TTC549 (cell line): ENCODE results near the gene DIAPH2.
"Not testable (repeated sequence)": the region's sequence is repeated elsewhere in the genome, so short reads cannot be mapped to it uniquely, and the experiment has no call there.

Experiments
- FAIRE-seq: peaks from 2 replicates; lab custom pipeline; 2012; peaks lifted over from hg19 to GRCh38; lab: Jason Lieb, UNC

The DIAPH2 gene

GRCh38 chrX:96833333-96833732 is 148.7 kb downstream of the DIAPH2 start:
- no peak for FAIRE-seq

GRCh38 chrX:96834137-96834536 is 149.5 kb downstream of the DIAPH2 start:
- no peak for FAIRE-seq

- FAIRE-seq, result no peak
Observed at GRCh38 chrX:96835660-96836289, 151.1 kb downstream of the DIAPH2 start.

DNA sequence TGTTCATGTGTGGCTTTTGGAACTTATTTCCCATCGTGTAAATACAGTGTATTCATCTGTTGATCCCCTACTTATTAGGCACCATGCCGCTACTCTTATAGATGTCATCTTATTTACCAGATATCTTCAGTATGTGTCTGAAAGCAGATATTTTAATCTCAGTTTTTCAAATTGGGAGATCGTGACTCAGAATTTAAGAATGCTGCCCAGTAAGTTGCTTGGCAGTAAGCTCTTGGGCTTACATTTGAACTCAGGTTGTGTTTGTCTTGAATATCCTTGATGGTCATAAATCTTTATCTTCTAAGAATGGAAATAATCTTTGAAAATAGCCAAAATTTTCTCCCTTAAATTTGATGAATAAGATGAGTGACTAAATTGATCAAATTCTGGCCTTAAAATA is 153.2 kb downstream of the DIAPH2 start:
- FAIRE-seq, result no peak

DNA sequence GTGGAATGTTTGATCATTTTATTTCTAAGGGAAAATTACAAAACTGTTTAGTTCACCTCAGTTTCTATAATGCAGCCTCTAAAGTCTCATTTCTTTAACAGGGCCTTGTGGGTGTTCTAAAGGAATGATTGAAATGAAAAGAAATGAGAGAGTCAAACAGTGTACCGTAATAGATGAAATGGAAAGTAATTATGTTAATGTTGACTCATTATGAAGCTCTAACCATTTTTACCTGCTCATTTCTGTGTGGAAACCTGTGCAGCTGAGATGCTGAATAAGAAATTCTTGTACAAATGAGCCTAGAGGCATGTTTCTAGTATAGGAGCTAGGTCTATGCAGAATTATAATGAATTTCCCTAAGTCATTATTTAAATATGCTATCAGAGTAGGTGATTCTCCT is 153.9 kb downstream of the DIAPH2 start:
- FAIRE-seq, result no peak

GRCh38 chrX:96841325-96841724 is 156.7 kb downstream of the DIAPH2 start:
- FAIRE-seq, result no peak

DNA sequence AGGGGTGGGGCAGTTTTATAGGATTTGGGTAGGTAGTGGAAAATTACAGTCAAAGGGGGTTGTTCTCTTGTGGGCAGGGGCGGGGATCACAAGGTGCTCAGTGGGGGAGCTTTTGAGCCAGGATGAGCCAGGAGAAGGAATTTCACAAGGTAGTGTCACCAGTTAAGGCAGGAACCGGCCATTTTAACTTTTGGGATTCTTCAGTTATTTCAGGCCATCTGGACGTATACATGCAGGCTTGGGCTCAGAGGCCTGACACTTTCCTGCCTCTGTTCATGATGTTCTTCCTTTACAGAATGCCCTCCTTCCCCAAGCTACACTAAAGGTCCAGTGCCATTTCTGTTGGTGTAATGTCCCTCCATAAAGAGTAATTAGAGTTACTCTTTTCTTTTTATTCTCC is 157.2 kb downstream of the DIAPH2 start:
- not testable (repeated sequence) for FAIRE-seq

- FAIRE-seq, result no peak
Observed at GRCh38 chrX:96843566-96843965, 158.9 kb downstream of the DIAPH2 start.

GRCh38 chrX:96846841-96847240 is 162.2 kb downstream of the DIAPH2 start:
- no peak for FAIRE-seq

GRCh38 chrX:96859422-96859821 is 174.8 kb downstream of the DIAPH2 start:
- FAIRE-seq, result not testable (repeated sequence)

- no peak for FAIRE-seq
Observed at GRCh38 chrX:96861218-96861617, 176.6 kb downstream of the DIAPH2 start.

DNA sequence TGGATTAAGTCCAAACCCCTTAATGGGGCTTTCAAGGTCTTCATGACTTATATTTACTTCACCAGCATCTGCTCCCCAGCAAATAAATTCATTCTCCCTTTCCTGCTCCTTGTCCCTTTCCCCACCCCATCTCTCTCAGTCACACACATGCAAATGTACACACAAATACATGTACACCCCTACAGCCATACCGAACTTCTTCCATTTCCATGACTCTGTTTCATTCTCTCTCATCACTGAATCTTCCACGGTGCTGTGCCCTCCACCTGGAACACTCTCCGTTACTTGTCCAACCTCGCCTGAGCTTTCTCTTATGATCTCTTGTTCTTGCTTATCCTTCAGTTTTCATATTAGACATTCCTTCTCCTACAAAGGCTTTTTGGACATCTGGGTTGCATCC is 177.0 kb downstream of the DIAPH2 start:
- FAIRE-seq, result no peak

DNA sequence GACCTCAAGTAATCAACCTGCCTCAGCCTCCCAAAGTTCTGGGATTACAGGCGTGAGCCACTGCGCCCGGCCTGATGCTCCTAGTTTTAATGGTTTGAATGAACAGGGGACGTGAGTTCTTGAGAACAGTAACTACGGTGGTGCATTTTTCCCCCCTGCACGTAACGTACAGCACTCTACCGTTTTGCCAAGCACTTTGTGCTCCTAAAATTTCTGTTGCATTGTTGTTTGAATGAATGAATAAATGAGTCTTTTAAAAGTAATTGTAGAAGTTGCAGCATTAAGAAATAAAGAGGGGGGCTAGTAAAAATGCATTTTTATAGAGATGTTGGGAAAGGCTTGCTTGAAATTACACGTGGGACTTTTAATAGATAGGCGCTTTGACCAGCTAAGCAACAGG is 199.0 kb downstream of the DIAPH2 start, which contains the start of gene RPA4:
TSS of gene RPA4 (plus strand) at position 301 of the 400 bp plus-strand sequence. CDS start 403 bp downstream, outside the sequence.
- FAIRE-seq, result no peak

DNA sequence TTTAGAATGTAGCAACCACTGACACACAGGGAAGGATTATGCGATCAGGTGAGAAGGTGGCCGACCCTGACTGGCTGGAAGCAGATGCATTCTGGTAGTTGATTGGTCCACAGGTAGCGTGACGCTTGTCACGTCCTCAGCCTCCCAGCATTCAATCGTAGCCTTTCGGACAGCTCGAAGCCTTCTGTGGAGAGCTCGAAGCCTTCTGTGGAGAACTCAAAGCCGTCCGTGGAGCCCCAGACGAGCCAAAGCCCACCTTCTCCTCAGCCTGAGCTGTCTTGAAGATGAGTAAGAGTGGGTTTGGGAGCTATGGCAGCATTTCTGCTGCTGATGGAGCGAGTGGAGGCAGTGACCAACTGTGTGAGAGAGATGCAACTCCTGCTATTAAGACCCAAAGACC is 199.4 kb downstream of the DIAPH2 start:
- FAIRE-seq, result no peak

DNA sequence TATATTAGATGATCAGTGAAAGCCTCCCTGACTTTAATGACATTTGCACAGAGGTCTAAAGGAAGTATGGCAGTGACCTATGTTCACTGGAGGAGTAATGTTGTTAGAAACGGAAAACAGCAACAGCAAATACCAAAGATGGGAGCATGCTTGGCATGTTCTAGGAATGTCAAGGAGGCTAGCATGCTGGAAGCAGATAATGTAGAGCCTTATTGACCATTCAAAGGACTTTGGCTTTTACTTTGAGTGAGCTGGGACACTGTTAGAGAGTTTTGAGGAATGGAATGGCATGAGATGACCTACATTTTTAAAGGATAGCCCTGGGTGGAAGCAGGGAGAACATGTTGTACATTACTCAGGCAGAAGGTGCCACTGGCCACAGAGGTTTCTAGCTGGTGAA is 205.1 kb downstream of the DIAPH2 start:
- FAIRE-seq, result no peak

- no peak for FAIRE-seq
Observed at GRCh38 chrX:96906741-96907140, 222.1 kb downstream of the DIAPH2 start.

DNA sequence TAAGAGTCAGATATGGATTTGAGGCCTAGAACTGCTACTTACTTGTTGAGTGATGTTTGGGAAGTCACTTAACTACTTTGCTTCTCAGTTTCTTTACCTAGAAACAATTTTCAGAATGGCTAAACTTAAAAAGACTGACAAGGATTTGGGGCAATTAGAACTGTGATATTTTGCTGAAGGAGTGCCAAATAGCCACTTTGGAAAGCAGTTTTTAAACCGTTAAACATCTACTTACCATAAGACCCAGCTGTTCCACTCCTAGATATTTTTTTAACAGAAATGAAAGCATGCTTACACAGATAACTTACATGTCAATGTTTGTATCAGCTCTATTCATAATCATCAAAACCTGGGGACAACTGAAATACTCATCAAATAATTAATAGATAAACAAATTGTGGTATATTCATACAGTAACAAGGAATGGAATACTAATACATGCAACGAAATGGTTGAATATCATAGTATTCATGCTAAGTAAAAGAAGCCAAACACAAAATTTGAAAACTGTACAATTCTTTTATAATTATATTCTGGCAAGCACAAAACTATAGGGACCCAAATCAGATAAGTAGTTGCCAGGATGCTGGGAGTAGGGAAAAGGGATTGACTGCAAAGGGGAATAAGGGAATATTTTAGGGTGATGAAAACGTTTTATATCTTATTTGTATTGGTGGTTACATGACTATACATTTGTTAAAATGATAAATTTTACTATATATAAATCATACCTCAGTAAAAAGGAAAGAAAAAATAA is 223.1 kb downstream of the DIAPH2 start:
- FAIRE-seq, result no peak

GRCh38 chrX:96909291-96909690 is 224.6 kb downstream of the DIAPH2 start:
- no peak for FAIRE-seq

DNA sequence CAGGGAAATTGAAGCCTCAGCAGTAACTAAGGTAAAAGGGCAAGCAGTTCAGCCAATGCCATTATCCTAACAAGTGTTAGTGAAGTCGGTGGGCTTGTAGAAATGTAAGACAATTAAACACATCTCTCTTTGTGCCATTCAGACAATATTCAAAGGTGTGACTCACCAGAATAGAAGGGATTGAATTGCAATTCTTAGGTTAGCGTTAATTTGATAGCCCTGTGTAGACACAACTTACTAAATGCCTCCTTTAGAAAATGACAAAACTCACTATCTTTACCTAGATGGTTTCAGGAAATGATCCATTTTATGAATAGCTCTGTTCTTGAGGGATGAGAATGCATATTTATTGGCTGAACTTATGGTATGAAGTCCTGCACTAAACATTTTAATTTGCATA is 234.2 kb downstream of the DIAPH2 start:
- no peak for FAIRE-seq

DNA sequence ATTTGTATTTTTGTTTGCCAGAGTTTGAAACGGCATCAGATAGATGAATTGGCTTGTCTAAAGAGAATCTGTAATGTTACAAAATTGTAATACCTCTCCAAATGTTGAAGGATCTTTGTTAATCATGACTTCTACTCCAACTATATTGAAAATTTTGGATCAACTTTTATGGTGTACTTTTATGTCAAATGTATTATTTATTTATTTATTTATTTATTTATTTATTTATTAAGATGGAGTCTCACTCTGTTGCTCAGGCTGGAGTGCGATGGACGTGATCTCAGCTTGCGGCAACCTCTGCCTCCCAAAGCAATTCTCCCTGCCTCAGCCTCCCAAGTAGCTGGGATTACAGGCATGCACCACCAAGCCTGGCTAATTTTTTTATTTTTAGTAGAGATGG is 235.0 kb downstream of the DIAPH2 start:
- no peak for FAIRE-seq

DNA sequence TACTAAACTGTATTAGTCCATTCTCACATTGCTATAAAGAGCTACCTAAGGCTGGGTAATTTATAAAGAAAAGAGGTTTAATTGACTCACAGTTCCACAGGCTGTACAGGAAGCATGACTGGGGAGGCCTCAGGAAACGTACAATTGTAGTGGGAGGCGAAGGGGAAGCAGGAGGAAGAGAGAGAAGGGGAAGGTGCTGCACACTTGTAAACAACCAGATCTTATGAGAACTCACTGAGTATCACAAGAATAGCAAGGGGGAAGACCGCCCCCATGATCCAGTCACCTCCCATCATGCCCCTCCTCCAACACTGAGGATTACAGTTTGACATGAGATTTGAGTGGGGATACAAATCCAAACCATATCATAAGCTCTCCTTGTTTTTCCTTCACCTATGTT is 239.9 kb downstream of the DIAPH2 start:
- no peak for FAIRE-seq

- FAIRE-seq, result no peak
Observed at GRCh38 chrX:96929036-96929435, 244.4 kb downstream of the DIAPH2 start.

GRCh38 chrX:96957718-96958117 is 273.1 kb downstream of the DIAPH2 start:
- no peak for FAIRE-seq

GRCh38 chrX:96971812-96972211 is 287.2 kb downstream of the DIAPH2 start:
- FAIRE-seq, result no peak
